Kidney (tissue), 14 donors: ENCODE measurements around the gene ZSCAN18. TPM values are rescaled to one million over a fixed set of nuclear protein-coding genes. Genes with fewer than 3 reads are reported as not detected.

Source experiments
- DNase-seq, 5 donors: peaks; one replicate each; pipeline ENCODE4 v3.0.0-alpha.2; 2013 to 2020
- FAIRE-seq: peaks from 2 replicates; lab custom pipeline; 2012; peaks lifted over from hg19 to GRCh38; lab: Jason Lieb, UNC
- H3K27ac ChIP-seq, 2 donors: one replicate each; pipeline ENCODE4 v1.7.0; 2013; ENCODE audit warnings: low read depth in 2 of 2, low read length in 2 of 2, inconsistent platforms in 1 of 2
- H3K27me3 ChIP-seq: one replicate; pipeline ENCODE4 v1.7.1; 2013; ENCODE audit warnings: low read length, inconsistent platforms; ENCODE audit not compliant: control insufficient read depth, insufficient read depth
- H3K36me3 ChIP-seq, 3 donors: one replicate each; pipeline versions ENCODE4 v1.7.0 to v1.7.1; 2013; ENCODE audit warnings: low read length in 3 of 3, control low read depth in 1 of 3, inconsistent platforms in 1 of 3; ENCODE audit not compliant: insufficient read depth in 3 of 3, control insufficient read depth in 2 of 3
- H3K4me1 ChIP-seq, 3 donors: one replicate each; pipeline versions ENCODE4 v1.7.0 to v1.7.1; 2013; ENCODE audit warnings: low read length in 3 of 3, inconsistent platforms in 1 of 3, low read depth in 1 of 3; ENCODE audit not compliant: control insufficient read depth in 2 of 3, insufficient read depth in 2 of 3
- H3K4me3 ChIP-seq, 3 donors: one replicate each; pipeline versions ENCODE4 v1.7.0 to v1.8.1; 2013; ENCODE audit warnings: low read length in 3 of 3, control low read depth in 1 of 3, inconsistent platforms in 1 of 3
- H3K9ac ChIP-seq, 3 donors: one replicate each; pipeline versions ENCODE4 v1.7.0 to v1.7.1; 2013; ENCODE audit warnings: low read length in 3 of 3, control low read depth in 1 of 3, inconsistent platforms in 1 of 3
- H3K9me3 ChIP-seq, 3 donors: one replicate each; pipeline versions ENCODE4 v1.7.0 to v1.7.1; 2013; ENCODE audit warnings: low read length in 3 of 3, control low read depth in 1 of 3, inconsistent platforms in 1 of 3; ENCODE audit not compliant: control insufficient read depth in 2 of 3, insufficient read depth in 1 of 3
- CTCF ChIP-seq: IDR thresholded peaks from 3 replicates; pipeline ENCODE4 v1.5.1; 2012; ENCODE audit warnings: mild to moderate bottlenecking, moderate library complexity, borderline replicate concordance; ENCODE audit not compliant: insufficient read depth; ENCODE audit errors: extremely low read depth
- intact Hi-C: fragments of 100-400 bp; cut with DNase I; formaldehyde crosslinking; loops from one replicate; pipeline ENCODE4 v1.11.1; 2022
- polyA plus RNA-seq: library from polyadenylated mRNA; stranded (reverse); fragments of 350-450 nt; fragmentation: Illumina TruSeq; extraction: RNeasy Lipid Tissue Mini Kit (QIAGEN cat#74804); gene quantifications from one replicate; pipeline ENCODE4 v1.2.3, GENCODE V29; 2014; ENCODE audit warnings: low read depth, low replicate concordance; ENCODE audit not compliant: insufficient read depth
- total RNA-seq: library from RNA; stranded (reverse); fragmentation: NEBNext Ultra II Directional; extraction: Animal tissue kit (Norgen Biotek cat#: 25700); gene quantifications from one replicate; pipeline ENCODE4 v1.2.1, GENCODE V29; 2021
- donor health status: control.
- donor health status: control.
- donor health status: control.
- donor health status: control.
- donor health status: control.
- donor health status: DM: yes; HTN: yes; CAD: no.
- donor health status: Normal renal cell carcinoma (clear cell type).

ZSCAN18 gene
- total and polyA plus RNA-seq, 2 donors from 2014 or later, result 73.2 to 103 TPM

GRCh38 chr19:58059003-58059670 is 38.9 kb downstream of the ZSCAN18 start, which contains the start of gene ZNF135:
TSS of gene ZNF135 (plus strand) at chr19:58059282. CDS start at chr19:58060003, 721 bp downstream.
- intact Hi-C loops, result no loop called here
- TF ChIP-seq CTCF, result no peak
- H3K9me3 ChIP-seq, result peaks cover 0 to 13% (median 0%) of the 10 kb centered on the region in 3 donors

DNA sequence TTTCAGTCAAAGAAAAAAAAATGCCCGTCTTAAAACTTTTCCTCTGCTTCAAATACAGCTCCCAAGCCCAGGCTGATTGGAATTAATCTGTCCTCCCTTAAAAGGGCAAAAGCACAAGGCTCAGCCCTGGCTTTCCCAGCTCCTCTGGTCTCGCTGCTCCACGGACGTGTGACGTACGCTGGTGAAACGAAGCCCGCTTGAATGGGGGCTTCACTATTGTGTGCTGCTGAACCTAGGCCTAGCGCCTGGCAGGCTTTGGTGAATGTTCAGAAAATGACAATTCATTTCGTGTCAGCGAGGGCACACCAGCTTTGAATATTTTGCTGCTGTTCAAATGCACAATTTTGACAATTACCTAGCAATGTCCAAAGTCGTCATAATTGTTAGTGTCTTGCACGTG is 39.6 kb downstream of the ZSCAN18 start:
- Histone ChIP-seq H3K27me3 (no peaks in the 10 kb centered on the region), H3K9ac (peak overlapping the region in 2 of 3 donors; percentile 44 to 84), H3K9me3 (peaks cover 0 to 9% (median 0%) of the 10 kb centered on the region in 3 donors), H3K27ac (peak overlapping the region; percentile 92), H3K36me3 (peaks cover 0 to 4% (median 0%) of the 10 kb centered on the region in 3 donors), H3K4me3 (peak overlapping the region; percentile 49 to 82 (median 59)), H3K4me1 (peaks cover 0 to 16% (median 0%) of the 10 kb centered on the region in 3 donors)
- TF ChIP-seq CTCF, result no peak
- no peak for FAIRE-seq
- intact Hi-C loops, result no loop called here
- peak in 1 of 5 donors; percentile 39 for DNase-seq

More at GRCh38 chr19:58059003-58059670, 38.9 kb downstream of the ZSCAN18 start, which contains the start of gene ZNF135:
- peak within 1 kb of the TSS; percentile 59 to 82 (median 68) for H3K4me3 ChIP-seq
- H3K27ac ChIP-seq, result peak within 1 kb of the TSS; percentile 92
- H3K9ac ChIP-seq, result peak within 1 kb of the TSS; percentile 44 to 86 (median 69)
- no peaks in the 10 kb centered on the region for H3K27me3 ChIP-seq
- peaks cover 0 to 8% (median 0%) of the 10 kb centered on the region in 3 donors for H3K36me3 ChIP-seq
- DNase-seq (peak; percentile 95 to 98 (median 96)), FAIRE-seq (no peak)
- peaks cover 0 to 14% (median 0%) of the 10 kb centered on the region in 3 donors for H3K4me1 ChIP-seq

DNA sequence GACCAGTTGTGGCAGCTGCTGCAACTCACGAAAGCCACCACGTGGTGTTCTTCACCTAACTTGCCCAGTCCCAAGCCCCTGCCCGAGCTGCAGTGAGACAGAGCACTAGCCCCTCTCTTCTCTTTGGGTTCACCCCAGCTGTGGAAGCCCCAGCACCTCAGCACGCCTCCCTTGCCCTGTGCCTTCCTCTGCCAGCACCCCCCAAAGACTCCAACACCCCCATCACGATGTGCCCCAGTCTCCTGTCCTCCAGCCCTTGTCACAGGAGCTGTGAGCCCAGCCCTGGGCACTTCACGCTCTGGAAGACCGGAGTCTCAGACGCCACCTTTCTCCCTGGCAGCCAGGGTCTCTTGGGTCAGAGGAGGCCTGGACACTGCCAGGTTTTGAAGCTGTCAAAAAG is 41.2 kb downstream of the ZSCAN18 start:
- intact Hi-C loops, result no loop called here
- Histone ChIP-seq H3K27me3 (no peaks in the 10 kb centered on the region), H3K9me3 (peaks cover 0 to 9% (median 0%) of the 10 kb centered on the region in 3 donors), H3K27ac (no peak overlapping the region), H3K36me3 (no peaks in the 10 kb centered on the region), H3K4me3 (no peak overlapping the region), H3K4me1 (peaks cover 0 to 16% (median 0%) of the 10 kb centered on the region in 3 donors), H3K9ac (no peak overlapping the region)
- FAIRE-seq, result no peak
- no peak for TF ChIP-seq CTCF
- DNase-seq, result peak in 1 of 5 donors; percentile 39
